Measurements from ENCODE around the gene PBX2. TPM values are rescaled to one million over a fixed set of nuclear protein-coding genes. Genes with fewer than 3 reads are reported as not detected.

The PBX2 gene
- total RNA-seq, 1 experiment from 2014 or later: 176 TPM

DNA sequence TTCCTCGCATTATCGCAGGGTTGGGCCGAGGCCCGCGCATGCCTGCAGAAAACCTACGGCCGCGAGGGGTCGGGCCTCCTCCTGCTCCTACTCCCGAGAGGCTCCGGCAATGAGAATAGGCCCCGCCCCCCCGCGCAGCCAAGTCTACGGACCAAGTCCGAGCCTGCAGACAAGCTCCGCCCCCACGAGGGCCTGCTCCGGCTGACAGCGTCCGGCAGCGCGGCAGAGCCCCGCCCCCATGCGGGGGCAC, 5.6 kb upstream of the PBX2 start:
- Histone ChIP-seq H3K79me1 (ENCODE audit: insufficient read depth, low read depth, low read length, poor library complexity, severe bottlenecking) (no peaks in the 10 kb centered on the region), H3K9me3 (ENCODE audit: control insufficient read depth, low read depth, low read length) (no peaks in the 10 kb centered on the region), H3K23me2 (ENCODE audit: insufficient read length, low read depth, low read length, poor library complexity, severe bottlenecking) (peaks cover 9% of the 10 kb centered on the region), H4K8ac (replicated peaks; ENCODE audit: insufficient read length, low read depth, low read length) (no peak overlapping the region), H3K14ac (ENCODE audit: insufficient read depth, low read length) (no peak overlapping the region), H2BK5ac (ENCODE audit: insufficient read length, low read length) (no peak overlapping the region), H3T11ph (ENCODE audit: low read length) (no peak overlapping the region), H3K23ac (ENCODE audit: insufficient read length, low read depth, low read length) (no peak overlapping the region), H3K27me3 (ENCODE audit: insufficient read depth, low read length) (no peaks in the 10 kb centered on the region), H3K18ac (ENCODE audit: insufficient read length, low read depth, low read length) (no peak overlapping the region), H2AK5ac (ENCODE audit: insufficient read length, low read length) (no peak overlapping the region), H2AFZ (ENCODE audit: low read length) (no peak overlapping the region), H2BK120ac (ENCODE audit: low read depth, low read length, poor library complexity, severe bottlenecking) (no peak overlapping the region), H4K91ac (ENCODE audit: insufficient read length, low read depth, low read length) (no peak overlapping the region), H3K9ac (ENCODE audit: extremely low read depth, insufficient read length, low read length) (no peak overlapping the region), H3K56ac (ENCODE audit: insufficient read length, low read depth, low read length) (no peak overlapping the region), H3K27ac (ENCODE audit: insufficient read length, low read depth, low read length) (no peak overlapping the region), H2BK15ac (ENCODE audit: low read depth, low read length) (no peak overlapping the region), H3K79me2 (ENCODE audit: insufficient read depth, low read length) (no peaks in the 10 kb centered on the region), H4K5ac (ENCODE audit: insufficient read length, low read depth, low read length) (no peak overlapping the region), H4K20me1 (ENCODE audit: control insufficient read depth, insufficient read depth, insufficient read length) (no peaks in the 10 kb centered on the region), H2BK12ac (ENCODE audit: insufficient read length, low read depth, low read length) (no peak overlapping the region), H3K4me2 (ENCODE audit: insufficient read depth, insufficient read length, low read length) (no peak overlapping the region), H3K4ac (ENCODE audit: low read depth, low read length) (no peak overlapping the region), H2BK20ac (ENCODE audit: low read depth, low read length, poor library complexity, severe bottlenecking) (no peak overlapping the region), H3K4me1 (ENCODE audit: insufficient read depth, low read length) (peaks cover 7% of the 10 kb centered on the region)
- Mint-ChIP-seq H3K27me3 (ENCODE audit: low read depth) (no peaks in the 10 kb centered on the region), H3K36me3 (ENCODE audit: insufficient read depth in 1 of 3, low read depth in 3 of 3) (no peaks in the 10 kb centered on the region), H3K9me3 (no peaks in the 10 kb centered on the region; a peak in 1 of 5 replicates), H3K4me1 (peaks cover 47% of the 10 kb centered on the region in 2 experiments), H3K4me3 (peak overlapping the region; percentile 91 to 96), H3K27ac (no peak overlapping the region; a peak in 1 of 7 replicates)
- TF ChIP-seq, protein P1, sequence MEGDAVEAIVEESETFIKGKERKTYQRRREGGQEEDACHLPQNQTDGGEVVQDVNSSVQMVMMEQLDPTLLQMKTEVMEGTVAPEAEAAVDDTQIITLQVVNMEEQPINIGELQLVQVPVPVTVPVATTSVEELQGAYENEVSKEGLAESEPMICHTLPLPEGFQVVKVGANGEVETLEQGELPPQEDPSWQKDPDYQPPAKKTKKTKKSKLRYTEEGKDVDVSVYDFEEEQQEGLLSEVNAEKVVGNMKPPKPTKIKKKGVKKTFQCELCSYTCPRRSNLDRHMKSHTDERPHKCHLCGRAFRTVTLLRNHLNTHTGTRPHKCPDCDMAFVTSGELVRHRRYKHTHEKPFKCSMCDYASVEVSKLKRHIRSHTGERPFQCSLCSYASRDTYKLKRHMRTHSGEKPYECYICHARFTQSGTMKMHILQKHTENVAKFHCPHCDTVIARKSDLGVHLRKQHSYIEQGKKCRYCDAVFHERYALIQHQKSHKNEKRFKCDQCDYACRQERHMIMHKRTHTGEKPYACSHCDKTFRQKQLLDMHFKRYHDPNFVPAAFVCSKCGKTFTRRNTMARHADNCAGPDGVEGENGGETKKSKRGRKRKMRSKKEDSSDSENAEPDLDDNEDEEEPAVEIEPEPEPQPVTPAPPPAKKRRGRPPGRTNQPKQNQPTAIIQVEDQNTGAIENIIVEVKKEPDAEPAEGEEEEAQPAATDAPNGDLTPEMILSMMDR (conservative IDR thresholded peaks at IDR 0.05): peak; percentile 48
- DNase-seq: peak; percentile 100
- WGBS (ENCODE audit: extremely low coverage, insufficient read length, low lambda C conversion rate): no CpG with 5 or more reads among the region's 25 CpGs
